Tibial nerve (tissue), 4 donors: ENCODE measurements around the gene TMCC1. TPM values are rescaled to one million over a fixed set of nuclear protein-coding genes. Genes with fewer than 3 reads are reported as not detected.

Experiments
- DNase-seq, 2 donors: peaks; one replicate each; pipeline ENCODE4 v3.0.0-alpha.2; 2019; ENCODE audit warnings: low spot score in 2 of 2
- H3K27ac ChIP-seq, 4 donors: fragments of 200-600 bp; sonication (generic) in 3 of 4; one replicate each; pipeline ENCODE4 v1.5.1; 2017 to 2019; ENCODE audit warnings: mild to moderate bottlenecking in 1 of 4
- H3K27me3 ChIP-seq, 2 donors: fragments of 200-600 bp; sonication (generic) in 1 of 2; one replicate each; pipeline versions ENCODE4 v1.5.1 to v1.6.0; 2017 to 2019
- H3K36me3 ChIP-seq, 3 donors: fragments of 200-600 bp; sonication (generic); one replicate each; pipeline ENCODE4 v1.5.1; 2018 to 2019
- H3K4me1 ChIP-seq, 4 donors: fragments of 200-600 bp; sonication (generic) in 3 of 4; one replicate each; pipeline ENCODE4 v1.5.1; 2017 to 2019
- H3K4me3 ChIP-seq, 4 donors: fragments of 200-600 bp; sonication (generic) in 3 of 4; one replicate each; pipeline ENCODE4 v1.5.1; 2017 to 2019; ENCODE audit warnings: mild to moderate bottlenecking in 1 of 4, moderate library complexity in 1 of 4
- H3K9me3 ChIP-seq, 4 donors: fragments of 200-600 bp; sonication (generic) in 3 of 4; one replicate each; pipeline ENCODE4 v1.5.1; 2017 to 2019
- CTCF ChIP-seq, 5 experiments: fragments of 200-600 bp in 3 of 5; fragments of 450-650 bp in 2 of 5; sonication (generic) in 3 of 5; IDR thresholded peaks; one replicate each; pipeline ENCODE4 v1.5.1; 2016 to 2019; ENCODE audit warnings: antibody characterized with exemption in 5 of 5, mild to moderate bottlenecking in 3 of 5, moderate library complexity in 2 of 5
- EP300 ChIP-seq, 2 donors: sonication (generic); formaldehyde crosslinking; IDR thresholded peaks; one replicate each; pipeline ENCODE4 v1.6.1; 2017; ENCODE audit warnings: antibody characterized with exemption in 2 of 2, mild to moderate bottlenecking in 1 of 2
- POLR2A ChIP-seq, 2 donors: fragments of 450-650 bp; IDR thresholded peaks; one replicate each; pipeline ENCODE4 v1.6.1; 2017; ENCODE audit warnings: antibody characterized with exemption in 2 of 2, mild to moderate bottlenecking in 2 of 2, moderate library complexity in 2 of 2
- WGBS, 2 donors: methylation state at CpG; one replicate each; pipeline ENCODE4 v1.1.5; 2018; 5-methylcytosine and 5-hydroxymethylcytosine counted together
- total RNA-seq, 4 donors: library from RNA; depleted of rRNA; stranded (reverse); fragments of >200 nt; gene quantifications; one replicate each; pipeline ENCODE4 v1.1.0, GENCODE V29; 2016

TMCC1 gene
- total RNA-seq, 4 donors from 2014 or later = 19.9 to 27.9 (median 23.1) TPM

- DNase-seq = no peak
- 65 to 66% methylated on average over 5 of the region's 5 CpGs for WGBS, 2 donors
- peaks cover 0 to 50% (median 10%) of the 10 kb centered on the region in 4 donors for H3K9me3 ChIP-seq
- no peak overlapping the region for H3K27ac ChIP-seq
- TF ChIP-seq CTCF (IDR thresholded peaks at IDR 0.05) = no peak
- no peak for TF ChIP-seq POLR2A (IDR thresholded peaks at IDR 0.05)
- TF ChIP-seq EP300 (IDR thresholded peaks at IDR 0.05) = no peak
- no peaks in the 10 kb centered on the region for H3K4me1 ChIP-seq
- H3K36me3 ChIP-seq = no peaks in the 10 kb centered on the region
- H3K4me3 ChIP-seq = no peak overlapping the region
- no peaks in the 10 kb centered on the region for H3K27me3 ChIP-seq
These were observed 33.6 kb upstream of the TMCC1 start for GRCh38 chr3:129927072-129927471.

GRCh38 chr3:129919806-129920205 is 26.3 kb upstream of the TMCC1 start:
- H3K9me3 ChIP-seq = peaks cover 0 to 66% (median 17%) of the 10 kb centered on the region in 4 donors
- 87 to 94% methylated on average over 1 of the region's 1 CpG for WGBS, 2 donors
- no peak overlapping the region for H3K4me3 ChIP-seq
- H3K27ac ChIP-seq = no peak overlapping the region
- TF ChIP-seq EP300 (IDR thresholded peaks at IDR 0.05) (no peak), POLR2A (IDR thresholded peaks at IDR 0.05) (no peak), CTCF (IDR thresholded peaks at IDR 0.05) (no peak)
- no peaks in the 10 kb centered on the region for H3K36me3 ChIP-seq
- H3K4me1 ChIP-seq = no peaks in the 10 kb centered on the region
- DNase-seq = no peak
- no peaks in the 10 kb centered on the region for H3K27me3 ChIP-seq

- Histone ChIP-seq H3K4me3 (no peak overlapping the region), H3K9me3 (peaks cover 0 to 61% (median 17%) of the 10 kb centered on the region in 4 donors), H3K4me1 (no peaks in the 10 kb centered on the region), H3K27ac (no peak overlapping the region), H3K27me3 (no peaks in the 10 kb centered on the region), H3K36me3 (no peaks in the 10 kb centered on the region)
- TF ChIP-seq EP300 (IDR thresholded peaks at IDR 0.05) (no peak), CTCF (IDR thresholded peaks at IDR 0.05) (no peak), POLR2A (IDR thresholded peaks at IDR 0.05) (no peak)
- no peak for DNase-seq
- WGBS, 2 donors = 88 to 91% methylated on average over 3 of the region's 3 CpGs
These were observed 25.8 kb upstream of the TMCC1 start for GRCh38 chr3:129919357-129919756.

- Histone ChIP-seq H3K9me3 (peaks cover 0 to 53% (median 17%) of the 10 kb centered on the region in 4 donors), H3K27ac (no peak overlapping the region), H3K27me3 (no peaks in the 10 kb centered on the region), H3K4me3 (no peak overlapping the region), H3K4me1 (no peaks in the 10 kb centered on the region), H3K36me3 (no peaks in the 10 kb centered on the region)
- WGBS, 2 donors = 93 to 97% methylated on average over 8 of the region's 8 CpGs
- no peak for TF ChIP-seq POLR2A (IDR thresholded peaks at IDR 0.05)
- no peak for TF ChIP-seq EP300 (IDR thresholded peaks at IDR 0.05)
- TF ChIP-seq CTCF (IDR thresholded peaks at IDR 0.05) = no peak
- no peak for DNase-seq
These were observed 24.9 kb upstream of the TMCC1 start for GRCh38 chr3:129918461-129918860.

GRCh38 chr3:129917423-129918007 is 24.0 kb upstream of the TMCC1 start:
- WGBS, 2 donors = 88 to 89% methylated on average over 6 of the region's 6 CpGs
- Histone ChIP-seq H3K4me3 (no peak overlapping the region), H3K27ac (no peak overlapping the region), H3K27me3 (no peaks in the 10 kb centered on the region), H3K9me3 (peaks cover 0 to 48% (median 15%) of the 10 kb centered on the region in 4 donors), H3K36me3 (no peaks in the 10 kb centered on the region), H3K4me1 (no peaks in the 10 kb centered on the region)
- no peak for DNase-seq
- TF ChIP-seq POLR2A (IDR thresholded peaks at IDR 0.05) (no peak), CTCF (IDR thresholded peaks at IDR 0.05) (no peak), EP300 (IDR thresholded peaks at IDR 0.05) (no peak)
